Mesenchymal stem cell (in vitro differentiated cells and primary cell): Measurements from ENCODE around the gene ARHGAP33. TPM values are rescaled to one million over a fixed set of nuclear protein-coding genes. Genes with fewer than 3 reads are reported as not detected.

Experiments
- DNase-seq: peaks from one replicate; pipeline ENCODE4 v3.0.0-alpha.2; 2013
- H2AFZ ChIP-seq: one replicate; pipeline ENCODE4 v1.6.1; 2013; ENCODE audit warnings: low read depth, mild to moderate bottlenecking, control low read depth, inconsistent platforms, low read length, moderate library complexity
- H2AK5ac ChIP-seq: 2 replicates; pipeline ENCODE4 v1.6.1; 2013; ENCODE audit warnings: low read length, moderate library complexity, mild to moderate bottlenecking, inconsistent platforms; ENCODE audit not compliant: severe bottlenecking
- H2BK120ac ChIP-seq: one replicate; pipeline ENCODE4 v1.6.1; 2013; ENCODE audit warnings: low read depth, mild to moderate bottlenecking, inconsistent platforms, low read length, moderate library complexity
- H2BK12ac ChIP-seq, 2 experiments: one replicate each; pipeline ENCODE4 v1.6.1; 2013; ENCODE audit warnings: inconsistent platforms in 2 of 2, low read length in 2 of 2, mild to moderate bottlenecking in 2 of 2, moderate library complexity in 2 of 2, control low read depth in 1 of 2
- H2BK15ac ChIP-seq: one replicate; pipeline ENCODE4 v1.6.1; 2013; ENCODE audit warnings: mild to moderate bottlenecking, low read depth, inconsistent platforms; ENCODE audit not compliant: poor library complexity, severe bottlenecking
- H2BK5ac ChIP-seq: 2 replicates; pipeline ENCODE4 v1.6.1; 2013; ENCODE audit warnings: low read depth, mild to moderate bottlenecking, low read length, control low read depth, inconsistent platforms; ENCODE audit not compliant: poor library complexity, severe bottlenecking
- H3K14ac ChIP-seq, 2 experiments: one replicate each; pipeline ENCODE4 v1.6.1; 2013; ENCODE audit warnings: inconsistent platforms in 2 of 2, low read length in 2 of 2, control low read depth in 1 of 2, mild to moderate bottlenecking in 1 of 2, moderate library complexity in 1 of 2
- H3K18ac ChIP-seq, 2 experiments: one replicate each; pipeline ENCODE4 v1.6.1; 2013; ENCODE audit warnings: inconsistent platforms in 2 of 2, low read length in 2 of 2, control low read depth in 1 of 2, low read depth in 1 of 2, mild to moderate bottlenecking in 1 of 2
- H3K23ac ChIP-seq, 2 experiments: one replicate each; pipeline ENCODE4 v1.6.1; 2013; ENCODE audit warnings: inconsistent platforms in 2 of 2, low read length in 2 of 2, mild to moderate bottlenecking in 2 of 2, moderate library complexity in 2 of 2, control low read depth in 1 of 2
- H3K27ac ChIP-seq: 2 replicates; pipeline ENCODE4 v1.5.1; 2013; ENCODE audit warnings: mild to moderate bottlenecking, moderate library complexity, low read length, control low read depth, inconsistent platforms; ENCODE audit not compliant: poor library complexity, severe bottlenecking
- H3K27me3 ChIP-seq, 2 experiments: 2 replicates each; pipeline versions ENCODE4 v1.6.1 to v1.7.0; 2013; ENCODE audit warnings: low read length in 2 of 2, mild to moderate bottlenecking in 2 of 2, moderate library complexity in 2 of 2, control low read depth in 1 of 2, inconsistent platforms in 1 of 2; ENCODE audit not compliant: control insufficient read depth in 1 of 2, insufficient read depth in 1 of 2
- H3K36me3 ChIP-seq, 2 experiments: 2 replicates each; pipeline versions ENCODE4 v1.6.1 to v1.7.0; 2013; ENCODE audit warnings: low read length in 2 of 2, control low read depth in 1 of 2, inconsistent platforms in 1 of 2, low read depth in 1 of 2, mild to moderate bottlenecking in 1 of 2; ENCODE audit not compliant: insufficient read depth in 2 of 2, control insufficient read depth in 1 of 2
- H3K4ac ChIP-seq, 2 experiments: one replicate each; pipeline ENCODE4 v1.6.1; 2013; ENCODE audit warnings: inconsistent platforms in 2 of 2, low read length in 2 of 2, mild to moderate bottlenecking in 2 of 2, moderate library complexity in 2 of 2, control low read depth in 1 of 2, low read depth in 1 of 2
- H3K4me1 ChIP-seq: 2 replicates; pipeline ENCODE4 v1.6.1; 2013; ENCODE audit warnings: low read depth, low read length, control low read depth; ENCODE audit not compliant: control insufficient read depth, insufficient read depth
- H3K4me2 ChIP-seq: 2 replicates; pipeline ENCODE4 v1.6.1; 2013; ENCODE audit warnings: low read length, mild to moderate bottlenecking, inconsistent platforms; ENCODE audit not compliant: poor library complexity, severe bottlenecking
- H3K4me3 ChIP-seq, 2 experiments: 2 replicates each; pipeline versions ENCODE4 v1.5.1 to v1.7.0; 2013; ENCODE audit warnings: low read length in 2 of 2, mild to moderate bottlenecking in 2 of 2, control low read depth in 1 of 2, low read depth in 1 of 2; ENCODE audit not compliant: insufficient read depth in 1 of 2
- H3K79me1 ChIP-seq: replicated peaks from 2 replicates; pipeline ENCODE4 v1.6.1; 2013; ENCODE audit warnings: mild to moderate bottlenecking, control low read depth, low read length, inconsistent platforms; ENCODE audit not compliant: poor library complexity, severe bottlenecking
- H3K9ac ChIP-seq: 2 replicates; pipeline ENCODE4 v1.7.0; 2013; ENCODE audit warnings: mild to moderate bottlenecking, low read length, moderate library complexity
- H3K9me3 ChIP-seq: 2 replicates; pipeline ENCODE4 v1.7.0; 2013; ENCODE audit warnings: mild to moderate bottlenecking, low read length; ENCODE audit not compliant: control insufficient read depth
- H4K8ac ChIP-seq: one replicate; pipeline ENCODE4 v1.6.1; 2013; ENCODE audit warnings: inconsistent platforms, mild to moderate bottlenecking, low read length, moderate library complexity
- H4K91ac ChIP-seq: one replicate; pipeline ENCODE4 v1.6.1; 2013; ENCODE audit warnings: mild to moderate bottlenecking, low read length, inconsistent platforms
- WGBS: methylation state at CpG from one replicate; pipeline ENCODE4 v1.1.7; 2013; ENCODE audit warnings: mixed read lengths; 5-methylcytosine and 5-hydroxymethylcytosine counted together
- polyA plus RNA-seq, 2 experiments: library from polyadenylated mRNA; stranded (reverse); fragments of 200-250 nt; gene quantifications; one replicate each; pipeline ENCODE4 v1.2.3, GENCODE V29; 2013

ARHGAP33 gene
- 11.6 TPM for polyA plus RNA-seq (2013, experiment 1 of 2)
- 4.5 TPM for polyA plus RNA-seq (2013, experiment 2 of 2)

- WGBS: under 1% methylated on average over 26 of the region's 82 CpGs
- peak within 1 kb of the TSS; percentile 92 for H3K4me2 ChIP-seq
- H3K4ac ChIP-seq: no peak within 1 kb of the TSS
- H3K14ac ChIP-seq: peak within 1 kb of the TSS in 1 of 2 experiments; percentile 88
- H2AK5ac ChIP-seq: no peak within 1 kb of the TSS
- peak within 1 kb of the TSS; percentile 28 for H4K91ac ChIP-seq
- no peak within 1 kb of the TSS for H2BK120ac ChIP-seq
- H2BK5ac ChIP-seq: no peak within 1 kb of the TSS
- peak within 1 kb of the TSS in 1 of 2 experiments; percentile 96 for H3K18ac ChIP-seq
- peak within 1 kb of the TSS in 1 of 2 experiments; percentile 43 for H2BK12ac ChIP-seq
- H3K27ac ChIP-seq: no peak within 1 kb of the TSS
- H2BK15ac ChIP-seq: peak within 1 kb of the TSS; percentile 87
- peaks cover 9 to 17% of the 10 kb centered on the region in 2 experiments for H3K36me3 ChIP-seq
- peak within 1 kb of the TSS; percentile 66 for H4K8ac ChIP-seq
- no peak within 1 kb of the TSS for H3K23ac ChIP-seq
- H3K9ac ChIP-seq: peak within 1 kb of the TSS; percentile 76
- peaks cover 16% of the 10 kb centered on the region for H3K79me1 ChIP-seq
- H3K4me3 ChIP-seq: peak within 1 kb of the TSS; percentile 79 to 96
- H3K4me1 ChIP-seq: peaks cover 15% of the 10 kb centered on the region
- H2AFZ ChIP-seq: peak within 1 kb of the TSS; percentile 80
- no peaks in the 10 kb centered on the region for H3K9me3 ChIP-seq
- peak; percentile 97 for DNase-seq
- H3K27me3 ChIP-seq: no peaks in the 10 kb centered on the region
Observed at GRCh38 chr19:35775298-35776101, at the start of gene ARHGAP33. Gene ARHGAP33 (plus strand): TSS chr19:35775564. CDS start chr19:35775659, 95 bp downstream.

- Histone ChIP-seq H2BK120ac (no peak overlapping the region), H2AFZ (no peak overlapping the region), H3K18ac (no peak overlapping the region), H3K27ac (no peak overlapping the region), H3K79me1 (peaks cover 75% of the 10 kb centered on the region), H3K9ac (no peak overlapping the region), H3K9me3 (no peaks in the 10 kb centered on the region), H2BK15ac (no peak overlapping the region), H4K8ac (no peak overlapping the region), H4K91ac (no peak overlapping the region), H3K4me3 (no peak overlapping the region), H2AK5ac (no peak overlapping the region), H3K14ac (no peak overlapping the region), H3K27me3 (no peaks in the 10 kb centered on the region), H3K36me3 (peaks cover 96 to 99% of the 10 kb centered on the region in 2 experiments), H3K4me2 (no peak overlapping the region), H3K23ac (no peak overlapping the region), H3K4me1 (no peaks in the 10 kb centered on the region), H2BK12ac (no peak overlapping the region), H3K4ac (no peak overlapping the region), H2BK5ac (no peak overlapping the region)
- 96% methylated on average over 25 of the region's 25 CpGs for WGBS
- DNase-seq: no peak
Observed at GRCh38 chr19:35727053-35727955, 48.1 kb upstream of the ARHGAP33 start.

- H2BK15ac ChIP-seq: no peak overlapping the region
- no peak overlapping the region for H2AK5ac ChIP-seq
- no peak overlapping the region for H2AFZ ChIP-seq
- no peak overlapping the region for H4K8ac ChIP-seq
- H3K79me1 ChIP-seq: peaks cover 73% of the 10 kb centered on the region
- H3K36me3 ChIP-seq: peaks cover 88 to 99% of the 10 kb centered on the region in 2 experiments
- no peaks in the 10 kb centered on the region for H3K27me3 ChIP-seq
- no peak for DNase-seq
- no peak overlapping the region for H2BK5ac ChIP-seq
- WGBS: 97% methylated on average over 19 of the region's 19 CpGs
- no peak overlapping the region for H3K23ac ChIP-seq
- no peak overlapping the region for H3K18ac ChIP-seq
- no peak overlapping the region for H4K91ac ChIP-seq
- H2BK12ac ChIP-seq: no peak overlapping the region
- no peak overlapping the region for H2BK120ac ChIP-seq
- no peak overlapping the region for H3K9ac ChIP-seq
- H3K4ac ChIP-seq: no peak overlapping the region
- H3K4me1 ChIP-seq: no peaks in the 10 kb centered on the region
- no peak overlapping the region for H3K14ac ChIP-seq
- no peak overlapping the region for H3K4me3 ChIP-seq
- H3K4me2 ChIP-seq: no peak overlapping the region
- H3K9me3 ChIP-seq: no peaks in the 10 kb centered on the region
- H3K27ac ChIP-seq: no peak overlapping the region
Observed at GRCh38 chr19:35727956-35728706, 47.2 kb upstream of the ARHGAP33 start.
